ES-I3 (cell line): ENCODE measurements around the gene KCTD5.

ENCODE experiments used
- H3K36me3 ChIP-seq: 2 replicates; pipeline ENCODE4 v1.6.1; 2013; ENCODE audit warnings: mild to moderate bottlenecking, low read length, control low read depth, moderate library complexity; ENCODE audit not compliant: insufficient read depth
- H3K4me1 ChIP-seq: 2 replicates; pipeline ENCODE4 v1.6.1; 2013; ENCODE audit warnings: mild to moderate bottlenecking, control low read depth, low read length; ENCODE audit not compliant: insufficient read depth
- H3K9ac ChIP-seq: 2 replicates; pipeline ENCODE4 v1.6.1; 2013; ENCODE audit warnings: low read depth, mild to moderate bottlenecking, low read length, moderate library complexity
- H3K9me3 ChIP-seq: 2 replicates; pipeline ENCODE4 v1.6.1; 2013; ENCODE audit warnings: mild to moderate bottlenecking, low read length, moderate library complexity; ENCODE audit not compliant: control insufficient read depth, insufficient read depth

The KCTD5 gene

GRCh38 chr16:2734844-2735515 is 52.7 kb downstream of the KCTD5 start:
- H3K4me1 ChIP-seq, result peaks cover 6% of the 10 kb centered on the region; the same call in 1 of the 2 replicates
- H3K9ac ChIP-seq, result no peak overlapping the region
- no peaks in the 10 kb centered on the region for H3K36me3 ChIP-seq
- no peaks in the 10 kb centered on the region for H3K9me3 ChIP-seq

- no peaks in the 10 kb centered on the region for H3K36me3 ChIP-seq
- H3K4me1 ChIP-seq, result peaks cover 6% of the 10 kb centered on the region; the same call in 1 of the 2 replicates
- H3K9ac ChIP-seq, result no peak overlapping the region
- H3K9me3 ChIP-seq, result no peaks in the 10 kb centered on the region
Observed at GRCh38 chr16:2736476-2737237, 54.3 kb downstream of the KCTD5 start.

- no peaks in the 10 kb centered on the region for H3K9me3 ChIP-seq
- H3K36me3 ChIP-seq, result no peaks in the 10 kb centered on the region
- H3K4me1 ChIP-seq, result peaks cover 6% of the 10 kb centered on the region; the same call in 1 of the 2 replicates
- H3K9ac ChIP-seq, result no peak overlapping the region
Observed at GRCh38 chr16:2737238-2737605, 54.9 kb downstream of the KCTD5 start.

- Histone ChIP-seq H3K4me1 (peaks cover 6% of the 10 kb centered on the region; the same call in 1 of the 2 replicates), H3K36me3 (no peaks in the 10 kb centered on the region), H3K9ac (no peak overlapping the region), H3K9me3 (no peaks in the 10 kb centered on the region)
Observed at GRCh38 chr16:2737895-2738418, 55.6 kb downstream of the KCTD5 start.

GRCh38 chr16:2738615-2739014 is 56.3 kb downstream of the KCTD5 start:
- H3K4me1 ChIP-seq, result peaks cover 6% of the 10 kb centered on the region; the same call in 1 of the 2 replicates
- no peak overlapping the region for H3K9ac ChIP-seq
- H3K9me3 ChIP-seq, result no peaks in the 10 kb centered on the region
- no peaks in the 10 kb centered on the region for H3K36me3 ChIP-seq

- Histone ChIP-seq H3K9ac (no peak overlapping the region), H3K4me1 (peaks cover 6% of the 10 kb centered on the region; the same call in 1 of the 2 replicates), H3K36me3 (no peaks in the 10 kb centered on the region), H3K9me3 (no peaks in the 10 kb centered on the region)
Observed at GRCh38 chr16:2739625-2740430, 57.5 kb downstream of the KCTD5 start.

GRCh38 chr16:2740476-2740875 is 58.2 kb downstream of the KCTD5 start:
- no peak overlapping the region for H3K9ac ChIP-seq
- H3K4me1 ChIP-seq, result peaks cover 6% of the 10 kb centered on the region; the same call in 1 of the 2 replicates
- no peaks in the 10 kb centered on the region for H3K36me3 ChIP-seq
- no peaks in the 10 kb centered on the region for H3K9me3 ChIP-seq

- Histone ChIP-seq H3K9ac (no peak overlapping the region), H3K36me3 (no peaks in the 10 kb centered on the region), H3K9me3 (no peaks in the 10 kb centered on the region), H3K4me1 (peaks cover 6% of the 10 kb centered on the region; the same call in 1 of the 2 replicates)
Observed at GRCh38 chr16:2741168-2741567, 58.8 kb downstream of the KCTD5 start.

- H3K9ac ChIP-seq, result no peak overlapping the region
- H3K36me3 ChIP-seq, result no peaks in the 10 kb centered on the region
- peaks cover 6% of the 10 kb centered on the region; the same call in 1 of the 2 replicates for H3K4me1 ChIP-seq
- no peaks in the 10 kb centered on the region for H3K9me3 ChIP-seq
Observed at GRCh38 chr16:2742323-2743006, 60.1 kb downstream of the KCTD5 start.

- Histone ChIP-seq H3K4me1 (peaks cover 6% of the 10 kb centered on the region; the same call in 1 of the 2 replicates), H3K9ac (no peak overlapping the region), H3K36me3 (no peaks in the 10 kb centered on the region), H3K9me3 (no peaks in the 10 kb centered on the region)
Observed at GRCh38 chr16:2743007-2743810, 60.9 kb downstream of the KCTD5 start.

- Histone ChIP-seq H3K4me1 (no peaks in the 10 kb centered on the region; the same call in 1 of the 2 replicates), H3K9ac (no peak overlapping the region), H3K9me3 (no peaks in the 10 kb centered on the region), H3K36me3 (no peaks in the 10 kb centered on the region)
Observed at GRCh38 chr16:2744711-2745110, 62.4 kb downstream of the KCTD5 start.

GRCh38 chr16:2745116-2745890 is 63.0 kb downstream of the KCTD5 start:
- Histone ChIP-seq H3K9ac (no peak overlapping the region), H3K4me1 (no peaks in the 10 kb centered on the region; the same call in 1 of the 2 replicates), H3K36me3 (no peaks in the 10 kb centered on the region), H3K9me3 (no peaks in the 10 kb centered on the region)
